Naive thymus-derived CD4-positive, alpha-beta T cell (primary cell): ENCODE results near the gene LAGE3. TPM values are rescaled to one million over a fixed set of nuclear protein-coding genes. Genes with fewer than 3 reads are reported as not detected.
A peak's percentile ranks its signal among the peaks of the same experiment; 100 is the strongest.

Experiments used
- ATAC-seq: fragments of 150-1000 bp; cut with Tn5 transposase; 2 replicates; pipeline ENCODE4 v1.10.0; 2021; ENCODE audit warnings: mild to moderate bottlenecking, moderate library complexity
- CTCF ChIA-PET: fragments of 350-600 bp; sonication (Branson Sonifier 250); formaldehyde crosslinking; loops from one replicate; lab custom pipeline; 2021; ENCODE audit warnings: antibody characterized with exemption; lab: Charles Lee
- POLR2A ChIA-PET: fragments of 350-600 bp; sonication (Branson Sonifier 250); formaldehyde crosslinking; loops from one replicate; lab custom pipeline; 2021; ENCODE audit warnings: antibody characterized with exemption, inconsistent platforms; lab: Charles Lee
- DNase-seq, 9 donors: peaks; one replicate each; pipeline versions ENCODE4 v3.0.0 to v3.0.0-alpha.2; 2020 to 2022; ENCODE audit warnings: mixed read lengths in 1 of 9
- H3K27ac ChIP-seq: one replicate; pipeline ENCODE4 v1.7.0; 2013; ENCODE audit warnings: mild to moderate bottlenecking, low read depth, low read length, moderate library complexity
- H3K27me3 ChIP-seq, 2 donors: one replicate each; pipeline ENCODE4 v1.7.0; 2013; ENCODE audit warnings: low read length in 2 of 2, mild to moderate bottlenecking in 2 of 2, moderate library complexity in 2 of 2; ENCODE audit not compliant: control insufficient read depth in 2 of 2, insufficient read depth in 2 of 2
- H3K36me3 ChIP-seq, 3 experiments: 1 replicate in 2 of 3; 2 replicates in 1 of 3; pipeline ENCODE4 v1.7.0; 2013; ENCODE audit warnings: low read length in 3 of 3, mild to moderate bottlenecking in 3 of 3, moderate library complexity in 1 of 3; ENCODE audit not compliant: insufficient read depth in 3 of 3, control insufficient read depth in 2 of 3
- H3K4me1 ChIP-seq, 2 donors: one replicate each; pipeline ENCODE4 v1.7.0; 2013; ENCODE audit warnings: low read length in 2 of 2, mild to moderate bottlenecking in 2 of 2, moderate library complexity in 1 of 2; ENCODE audit not compliant: control insufficient read depth in 2 of 2, insufficient read depth in 2 of 2
- H3K4me3 ChIP-seq: 2 replicates; pipeline ENCODE4 v1.7.0; 2013; ENCODE audit warnings: mild to moderate bottlenecking, low read length
- H3K9me3 ChIP-seq, 3 experiments: 1 replicate in 2 of 3; 2 replicates in 1 of 3; pipeline ENCODE4 v1.7.0; 2013; ENCODE audit warnings: low read length in 3 of 3; ENCODE audit not compliant: control insufficient read depth in 2 of 3
- H3K27ac Mint-ChIP-seq, 9 donors: one replicate each; pipeline ENCODE4 v1.8.0; 2020 to 2022; ENCODE audit warnings: mixed read lengths in 9 of 9, mild to moderate bottlenecking in 8 of 9, moderate library complexity in 5 of 9, inconsistent platforms in 2 of 9
- H3K27me3 Mint-ChIP-seq, 5 donors: one replicate each; pipeline ENCODE4 v1.8.0; 2021 to 2022; ENCODE audit warnings: mixed read lengths in 5 of 5, mild to moderate bottlenecking in 1 of 5
- H3K36me3 Mint-ChIP-seq, 5 donors: one replicate each; pipeline ENCODE4 v1.8.0; 2020 to 2022; ENCODE audit warnings: mixed read lengths in 5 of 5, mild to moderate bottlenecking in 3 of 5, inconsistent platforms in 1 of 5
- H3K4me1 Mint-ChIP-seq, 7 donors: one replicate each; pipeline ENCODE4 v1.8.0; 2020 to 2022; ENCODE audit warnings: mixed read lengths in 7 of 7, mild to moderate bottlenecking in 3 of 7, inconsistent platforms in 1 of 7
- H3K4me3 Mint-ChIP-seq, 10 donors: one replicate each; pipeline ENCODE4 v1.8.0; 2020 to 2022; ENCODE audit warnings: mild to moderate bottlenecking in 10 of 10, mixed read lengths in 10 of 10, moderate library complexity in 6 of 10, inconsistent platforms in 2 of 10
- H3K9me3 Mint-ChIP-seq, 11 donors: one replicate each; pipeline ENCODE4 v1.8.0; 2020 to 2022; ENCODE audit warnings: mixed read lengths in 11 of 11, mild to moderate bottlenecking in 4 of 11, inconsistent platforms in 1 of 11, moderate library complexity in 1 of 11
- intact Hi-C, 2 donors: fragments of 100-400 bp; cut with micrococcal nuclease; formaldehyde crosslinking; loops; one replicate each; pipeline ENCODE4 v1.15.1; 2023
- polyA plus RNA-seq, 2 donors: library from polyadenylated mRNA; unstranded; fragments of 300-500 nt; fragmentation: Illumina TruSeq; gene quantifications; one replicate each; pipeline ENCODE4 v1.2.3, GENCODE V29; 2021
- total RNA-seq, 6 experiments: library from RNA in 5 of 6; stranded (reverse) in 5 of 6; gene quantifications; 1 replicate in 5 of 6; 2 replicates in 1 of 6; pipeline ENCODE4 v1.2.3 and lab custom pipeline; 2021 to 2026

LAGE3 gene
- total and polyA plus RNA-seq, 7 experiments from 2014 or later: 11.6 to 85.1 (median 21.2) TPM

- H3K9me3 Mint-ChIP-seq: no peaks in the 10 kb centered on the region
- ChIA-PET CTCF (interaction anchor here (0.7 kb wide), 1 partner anchor 562 kb away, joined by 3 read pairs; no protein-coding TSS in a partner anchor), POLR2A (interaction anchor here (0.5 to 7.0 kb wide), 9 partner anchors 11 to 390 kb away, joined by 3 to 69 read pairs (median 13); partner anchors contain the start of genes FAM3A, PLXNA3 and RPL10)
- Histone ChIP-seq H3K4me3 (no peak overlapping the region), H3K27me3 (no peaks in the 10 kb centered on the region), H3K36me3 (peaks cover 0 to 6% (median 4%) of the 10 kb centered on the region in 3 experiments), H3K27ac (no peak overlapping the region), H3K4me1 (peaks cover 0 to 10% of the 10 kb centered on the region in 2 donors), H3K9me3 (no peaks in the 10 kb centered on the region)
- DNase-seq: no peak
- no peak for ATAC-seq
- peak overlapping the region in 8 of 10 donors; percentile 5 to 90 (median 77) for H3K4me3 Mint-ChIP-seq
- peak overlapping the region in 5 of 9 donors; percentile 24 to 91 (median 67) for H3K27ac Mint-ChIP-seq
- intact Hi-C loops: no loop called here
- H3K36me3 Mint-ChIP-seq: peaks cover 0 to 2% (median 0%) of the 10 kb centered on the region in 5 donors
- no peaks in the 10 kb centered on the region for H3K27me3 Mint-ChIP-seq
- H3K4me1 Mint-ChIP-seq: peaks cover 0 to 33% (median 17%) of the 10 kb centered on the region in 7 donors
These were observed 9.4 kb upstream of the LAGE3 start for GRCh38 chrX:154488336-154489075.

- peaks cover 0 to 35% (median 17%) of the 10 kb centered on the region in 7 donors for H3K4me1 Mint-ChIP-seq
- H3K27me3 Mint-ChIP-seq: no peaks in the 10 kb centered on the region
- ATAC-seq (no peak), DNase-seq (no peak)
- H3K36me3 Mint-ChIP-seq: peaks cover 0 to 4% (median 0%) of the 10 kb centered on the region in 5 donors
- H3K27me3 ChIP-seq: no peaks in the 10 kb centered on the region
- H3K27ac Mint-ChIP-seq: peak overlapping the region in 7 of 9 donors; percentile 24 to 88 (median 59)
- no peak overlapping the region for H3K4me3 ChIP-seq
- ChIA-PET POLR2A (interaction anchor here (0.5 to 7.0 kb wide), 9 partner anchors 11 to 140 kb away, joined by 3 to 69 read pairs (median 4); partner anchors contain the start of genes FAM3A, PLXNA3, RPL10 and TAFAZZIN), CTCF (interaction anchor here (0.7 kb wide), 1 partner anchor 561 kb away, joined by 3 read pairs; no protein-coding TSS in a partner anchor)
- no peaks in the 10 kb centered on the region for H3K9me3 ChIP-seq
- H3K4me1 ChIP-seq: peaks cover 0 to 10% of the 10 kb centered on the region in 2 donors
- intact Hi-C loops: no loop called here
- no peaks in the 10 kb centered on the region for H3K9me3 Mint-ChIP-seq
- peak overlapping the region in 9 of 10 donors; percentile 5 to 88 (median 73) for H3K4me3 Mint-ChIP-seq
- peaks cover 0 to 6% (median 4%) of the 10 kb centered on the region in 3 experiments for H3K36me3 ChIP-seq
- H3K27ac ChIP-seq: peak overlapping the region; percentile 72
These were observed 8.6 kb upstream of the LAGE3 start for GRCh38 chrX:154487518-154488290.

GRCh38 chrX:154486396-154487207 is 7.5 kb upstream of the LAGE3 start, which contains the start of gene UBL4A:
Gene UBL4A (minus strand): TSS chrX:154486615. CDS start chrX:154486584, 31 bp downstream.
- intact Hi-C loops: loop anchor here (1.0 kb wide), 2 partner anchors 29 to 30 kb away; partner anchors contain the start of gene FAM3A (in 1 of the 2)
- H3K9me3 ChIP-seq: no peaks in the 10 kb centered on the region
- ATAC-seq: peak; percentile 36
- peak within 1 kb of the TSS; percentile 72 for H3K27ac ChIP-seq
- Mint-ChIP-seq H3K4me3 (peak within 1 kb of the TSS; percentile 61 to 89 (median 78)), H3K27ac (peak within 1 kb of the TSS in 8 of 9 donors; percentile 28 to 88 (median 66)), H3K4me1 (peaks cover 5 to 38% (median 17%) of the 10 kb centered on the region in 7 donors), H3K36me3 (peaks cover 0 to 4% (median 0%) of the 10 kb centered on the region in 5 donors), H3K27me3 (no peaks in the 10 kb centered on the region), H3K9me3 (no peaks in the 10 kb centered on the region)
- H3K27me3 ChIP-seq: no peaks in the 10 kb centered on the region
- peak in 7 of 9 donors; percentile 33 to 76 (median 40) for DNase-seq
- CTCF ChIA-PET: interaction anchor here (0.6 kb wide), 2 partner anchors 76 to 557 kb away, joined by 3 read pairs; no protein-coding TSS in a partner anchor
- POLR2A ChIA-PET: interaction anchor here (1.0 to 7.0 kb wide), 9 partner anchors 10 to 515 kb away, joined by 3 to 69 read pairs (median 4); partner anchors contain the start of genes FAM3A, FAM50A, HCFC1 and PLXNA3
- H3K4me3 ChIP-seq: peak within 1 kb of the TSS; percentile 37
- peaks cover 0 to 10% of the 10 kb centered on the region in 2 donors for H3K4me1 ChIP-seq
- H3K36me3 ChIP-seq: peaks cover 0 to 6% (median 4%) of the 10 kb centered on the region in 3 experiments

DNA sequence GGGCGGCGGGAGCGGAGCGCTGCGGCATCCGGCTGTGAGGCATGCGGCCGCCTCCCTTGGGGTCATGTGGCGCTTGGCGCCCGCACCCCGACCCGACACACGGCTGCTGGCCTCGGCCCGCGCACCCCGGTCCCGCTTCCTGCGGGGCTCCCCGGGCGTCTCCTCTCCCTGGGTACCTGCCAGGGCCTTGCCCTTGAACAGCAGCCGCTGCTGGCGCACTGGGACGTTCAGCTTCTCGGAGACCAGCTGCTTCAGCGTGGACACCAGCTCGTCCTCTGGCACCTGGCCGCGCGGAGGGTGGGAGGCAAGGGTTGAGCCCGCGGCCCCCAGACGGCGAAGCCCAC is 6.9 kb upstream of the LAGE3 start:
- peak overlapping the region; percentile 66 for H3K27ac ChIP-seq
- no peaks in the 10 kb centered on the region for H3K27me3 ChIP-seq
- ChIA-PET CTCF (no interaction called here), POLR2A (interaction anchor here (0.9 to 7.0 kb wide), 5 partner anchors 9 to 88 kb away, joined by 3 to 69 read pairs (median 8); partner anchors contain the start of genes FAM3A, FAM50A and RPL10)
- Mint-ChIP-seq H3K36me3 (peaks cover 0 to 4% (median 0%) of the 10 kb centered on the region in 5 donors), H3K9me3 (no peaks in the 10 kb centered on the region), H3K27me3 (no peaks in the 10 kb centered on the region), H3K4me3 (peak overlapping the region in 7 of 10 donors; percentile 30 to 88 (median 56)), H3K27ac (no peak overlapping the region), H3K4me1 (peaks cover 5 to 38% (median 17%) of the 10 kb centered on the region in 7 donors)
- peak in 6 of 9 donors; percentile 22 to 44 (median 30) for DNase-seq
- no peak for ATAC-seq
- H3K4me1 ChIP-seq: peaks cover 0 to 10% of the 10 kb centered on the region in 2 donors
- H3K36me3 ChIP-seq: peaks cover 0 to 6% (median 4%) of the 10 kb centered on the region in 3 experiments
- H3K4me3 ChIP-seq: peak overlapping the region; percentile 37
- no peaks in the 10 kb centered on the region for H3K9me3 ChIP-seq
- intact Hi-C loops: loop anchor here (1.0 kb wide), 2 partner anchors 29 to 30 kb away; partner anchors contain the start of gene FAM3A (in 1 of the 2)

GRCh38 chrX:154485150-154486051 is 6.3 kb upstream of the LAGE3 start:
- ATAC-seq: no peak
- Histone ChIP-seq H3K27ac (peak overlapping the region; percentile 66), H3K27me3 (no peaks in the 10 kb centered on the region), H3K36me3 (peaks cover 0 to 6% (median 4%) of the 10 kb centered on the region in 3 experiments), H3K9me3 (no peaks in the 10 kb centered on the region), H3K4me3 (peak overlapping the region; percentile 37), H3K4me1 (peaks cover 0 to 10% of the 10 kb centered on the region in 2 donors)
- Mint-ChIP-seq H3K27ac (peak overlapping the region in 5 of 9 donors; percentile 17 to 62 (median 18)), H3K36me3 (peaks cover 0 to 4% (median 0%) of the 10 kb centered on the region in 5 donors), H3K4me3 (peak overlapping the region; percentile 42 to 88 (median 72)), H3K9me3 (no peaks in the 10 kb centered on the region), H3K4me1 (peaks cover 5 to 38% (median 17%) of the 10 kb centered on the region in 7 donors), H3K27me3 (no peaks in the 10 kb centered on the region)
- DNase-seq: no peak
- POLR2A ChIA-PET: interaction anchor here (0.9 to 7.0 kb wide), 9 partner anchors 9 to 88 kb away, joined by 3 to 69 read pairs (median 4); partner anchors contain the start of genes ATP6AP1, FAM3A, FAM50A and IKBKG
- CTCF ChIA-PET: no interaction called here
- intact Hi-C loops: loop anchor here (1.0 kb wide), 2 partner anchors 28 to 31 kb away; partner anchors contain the start of gene FAM3A (in 1 of the 2)
